HL-60 (cell line): ENCODE data around the gene DFFA.

Experiments
- DNase-seq, 2 experiments: peaks; one replicate each; pipeline ENCODE4 v3.0.0-alpha.2; 2010 to 2020; ENCODE audit warnings: low read depth in 1 of 2, low spot score in 1 of 2
- H3K27ac ChIP-seq: fragments of 250-450 bp; sonication (Bioruptor Pico); replicated peaks from 2 replicates; pipeline ENCODE4 v1.5.1; 2020; ENCODE audit warnings: mild to moderate bottlenecking, moderate library complexity
- H3K27me3 ChIP-seq: fragments of 250-450 bp; sonication (Bioruptor Pico); 2 replicates; pipeline ENCODE4 v1.5.1; 2021; ENCODE audit warnings: mild to moderate bottlenecking, moderate library complexity; ENCODE audit not compliant: insufficient read depth, poor library complexity, severe bottlenecking
- H3K4me3 ChIP-seq: replicated peaks from 2 replicates; pipeline ENCODE4 v1.5.1; 2011; ENCODE audit warnings: mild to moderate bottlenecking, control low read depth, low read length; ENCODE audit not compliant: insufficient read depth
- GABPA ChIP-seq: IDR thresholded peaks from 2 replicates; pipeline ENCODE4 v1.6.1; 2012; ENCODE audit warnings: low read depth
- POLR2AphosphoS5 ChIP-seq: IDR thresholded peaks from 2 replicates; pipeline ENCODE4 v1.6.1; 2012; ENCODE audit warnings: low read depth
- SPI1 ChIP-seq: IDR thresholded peaks from 2 replicates; pipeline ENCODE4 v1.6.1; 2012; ENCODE audit warnings: low read depth, mild to moderate bottlenecking, borderline replicate concordance
- TF ChIP-seq, protein P1 (sequence below): IDR thresholded peaks from one replicate; pipeline ENCODE4 v1.5.1; 2011; ENCODE audit warnings: low read length, control low read depth, inconsistent platforms; ENCODE audit not compliant: insufficient read depth
- TF ChIP-seq, protein P2 (sequence below): IDR thresholded peaks from 2 replicates; pipeline ENCODE4 v1.6.1; 2012; ENCODE audit warnings: low read depth; ENCODE audit not compliant: insufficient replicate concordance

DFFA gene

DNA sequence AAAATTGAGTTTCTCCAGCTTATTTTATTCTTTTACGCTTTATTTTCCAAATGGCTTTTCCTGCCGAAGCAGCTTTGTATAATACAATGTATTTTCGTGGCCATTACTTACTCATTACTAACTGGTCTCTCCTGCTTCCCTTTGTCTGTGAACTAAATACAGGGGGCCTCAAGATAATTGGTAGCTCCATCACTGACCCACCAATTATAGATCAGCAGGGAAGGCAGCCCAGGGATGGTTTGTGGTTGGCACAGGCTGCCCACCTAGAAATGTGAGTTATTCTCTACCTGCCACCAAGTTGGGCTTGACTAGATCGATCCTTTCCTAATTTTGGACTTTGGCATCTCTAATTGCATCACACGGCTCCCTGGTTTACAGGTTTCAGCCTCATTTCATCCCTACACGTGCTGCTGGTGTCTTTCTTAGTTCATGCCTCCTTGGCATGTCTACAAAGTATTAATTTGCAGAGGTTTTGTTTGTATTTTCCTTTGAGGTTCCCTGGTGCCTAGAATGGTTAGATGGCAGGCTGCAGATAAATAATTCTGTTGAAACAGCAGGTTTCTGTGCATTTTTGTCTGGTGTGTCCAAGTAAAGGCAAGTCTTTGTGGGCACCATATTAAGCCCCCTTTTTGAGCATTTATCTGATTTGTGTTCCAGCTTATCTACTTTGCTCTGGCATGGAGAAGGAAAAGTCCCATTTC is 37.6 kb upstream of the DFFA start:
- H3K4me3 ChIP-seq, result no peak overlapping the region
- H3K27me3 ChIP-seq, result no peaks in the 10 kb centered on the region
- H3K27ac ChIP-seq, result no peak overlapping the region
- TF ChIP-seq POLR2AphosphoS5, result no peak
- no peak for TF ChIP-seq GABPA
- TF ChIP-seq, protein P1, sequence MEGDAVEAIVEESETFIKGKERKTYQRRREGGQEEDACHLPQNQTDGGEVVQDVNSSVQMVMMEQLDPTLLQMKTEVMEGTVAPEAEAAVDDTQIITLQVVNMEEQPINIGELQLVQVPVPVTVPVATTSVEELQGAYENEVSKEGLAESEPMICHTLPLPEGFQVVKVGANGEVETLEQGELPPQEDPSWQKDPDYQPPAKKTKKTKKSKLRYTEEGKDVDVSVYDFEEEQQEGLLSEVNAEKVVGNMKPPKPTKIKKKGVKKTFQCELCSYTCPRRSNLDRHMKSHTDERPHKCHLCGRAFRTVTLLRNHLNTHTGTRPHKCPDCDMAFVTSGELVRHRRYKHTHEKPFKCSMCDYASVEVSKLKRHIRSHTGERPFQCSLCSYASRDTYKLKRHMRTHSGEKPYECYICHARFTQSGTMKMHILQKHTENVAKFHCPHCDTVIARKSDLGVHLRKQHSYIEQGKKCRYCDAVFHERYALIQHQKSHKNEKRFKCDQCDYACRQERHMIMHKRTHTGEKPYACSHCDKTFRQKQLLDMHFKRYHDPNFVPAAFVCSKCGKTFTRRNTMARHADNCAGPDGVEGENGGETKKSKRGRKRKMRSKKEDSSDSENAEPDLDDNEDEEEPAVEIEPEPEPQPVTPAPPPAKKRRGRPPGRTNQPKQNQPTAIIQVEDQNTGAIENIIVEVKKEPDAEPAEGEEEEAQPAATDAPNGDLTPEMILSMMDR, result no peak
- TF ChIP-seq, protein P2, sequence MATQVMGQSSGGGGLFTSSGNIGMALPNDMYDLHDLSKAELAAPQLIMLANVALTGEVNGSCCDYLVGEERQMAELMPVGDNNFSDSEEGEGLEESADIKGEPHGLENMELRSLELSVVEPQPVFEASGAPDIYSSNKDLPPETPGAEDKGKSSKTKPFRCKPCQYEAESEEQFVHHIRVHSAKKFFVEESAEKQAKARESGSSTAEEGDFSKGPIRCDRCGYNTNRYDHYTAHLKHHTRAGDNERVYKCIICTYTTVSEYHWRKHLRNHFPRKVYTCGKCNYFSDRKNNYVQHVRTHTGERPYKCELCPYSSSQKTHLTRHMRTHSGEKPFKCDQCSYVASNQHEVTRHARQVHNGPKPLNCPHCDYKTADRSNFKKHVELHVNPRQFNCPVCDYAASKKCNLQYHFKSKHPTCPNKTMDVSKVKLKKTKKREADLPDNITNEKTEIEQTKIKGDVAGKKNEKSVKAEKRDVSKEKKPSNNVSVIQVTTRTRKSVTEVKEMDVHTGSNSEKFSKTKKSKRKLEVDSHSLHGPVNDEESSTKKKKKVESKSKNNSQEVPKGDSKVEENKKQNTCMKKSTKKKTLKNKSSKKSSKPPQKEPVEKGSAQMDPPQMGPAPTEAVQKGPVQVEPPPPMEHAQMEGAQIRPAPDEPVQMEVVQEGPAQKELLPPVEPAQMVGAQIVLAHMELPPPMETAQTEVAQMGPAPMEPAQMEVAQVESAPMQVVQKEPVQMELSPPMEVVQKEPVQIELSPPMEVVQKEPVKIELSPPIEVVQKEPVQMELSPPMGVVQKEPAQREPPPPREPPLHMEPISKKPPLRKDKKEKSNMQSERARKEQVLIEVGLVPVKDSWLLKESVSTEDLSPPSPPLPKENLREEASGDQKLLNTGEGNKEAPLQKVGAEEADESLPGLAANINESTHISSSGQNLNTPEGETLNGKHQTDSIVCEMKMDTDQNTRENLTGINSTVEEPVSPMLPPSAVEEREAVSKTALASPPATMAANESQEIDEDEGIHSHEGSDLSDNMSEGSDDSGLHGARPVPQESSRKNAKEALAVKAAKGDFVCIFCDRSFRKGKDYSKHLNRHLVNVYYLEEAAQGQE, result no peak
- no peak for TF ChIP-seq SPI1
- DNase-seq, result no peak

DNA sequence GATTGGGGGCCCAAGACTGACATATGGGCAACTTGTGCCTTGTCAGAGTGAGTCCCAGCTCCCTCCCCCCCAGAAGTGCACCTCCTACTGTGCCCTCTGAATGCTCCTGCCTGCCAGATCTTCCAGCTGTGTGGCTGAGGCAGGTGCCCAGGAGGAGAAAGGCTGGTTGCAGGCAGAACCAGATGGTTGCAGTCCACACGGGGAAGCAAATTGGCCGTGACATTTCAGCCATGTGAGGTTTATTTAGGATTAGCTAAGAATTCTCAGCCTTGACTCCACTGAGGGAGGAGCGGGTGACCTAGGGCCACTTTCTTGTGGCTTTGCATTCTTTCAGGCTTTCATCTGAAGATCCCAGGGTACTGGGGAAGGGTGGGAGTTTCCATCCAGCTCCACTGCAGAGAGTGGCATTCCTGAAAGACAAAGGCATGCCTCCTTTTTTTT is 36.2 kb upstream of the DFFA start:
- DNase-seq, result no peak
- Histone ChIP-seq H3K27me3 (no peaks in the 10 kb centered on the region), H3K4me3 (no peak overlapping the region), H3K27ac (no peak overlapping the region)
- TF ChIP-seq, protein P2, result no peak
- TF ChIP-seq POLR2AphosphoS5 (no peak), GABPA (no peak), SPI1 (no peak)
- TF ChIP-seq, protein P1, result no peak

DNA sequence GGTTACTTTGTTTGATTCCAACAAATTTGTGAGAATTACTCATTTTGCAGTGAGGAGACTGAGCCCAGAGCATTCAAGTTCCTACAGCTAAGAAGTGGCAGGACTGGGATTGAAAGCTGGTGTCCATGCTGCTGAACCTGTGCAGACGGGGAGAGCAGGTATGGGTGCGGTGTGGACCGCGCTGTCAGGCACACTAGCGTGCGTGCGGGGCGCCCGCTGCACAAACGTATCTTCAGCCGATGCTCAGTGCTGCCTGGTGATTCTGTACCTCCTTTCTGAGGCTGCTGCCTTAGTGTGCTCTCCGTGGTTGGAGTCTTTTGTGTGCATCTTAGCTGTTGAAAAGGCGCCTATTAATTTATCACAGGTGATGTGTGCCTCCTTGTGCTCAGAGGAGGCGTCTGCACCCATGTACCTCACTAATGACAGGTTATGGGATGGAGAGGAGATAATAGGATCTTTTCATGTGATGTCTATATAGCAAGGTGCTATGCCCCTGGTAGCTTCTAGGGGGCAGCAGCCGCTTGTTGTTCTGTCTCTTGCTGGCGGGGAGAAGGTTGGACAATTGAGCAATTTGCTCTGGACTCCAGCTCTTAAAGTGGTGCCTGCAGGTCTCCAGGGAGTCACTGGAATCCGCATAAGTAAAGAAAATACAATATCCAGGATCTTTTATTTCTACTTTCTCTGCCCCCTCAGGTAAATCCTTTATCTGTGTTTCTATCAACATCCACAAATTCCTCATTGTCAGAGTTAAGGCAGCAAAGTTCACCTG is 35.0 kb upstream of the DFFA start:
- H3K27me3 ChIP-seq, result no peaks in the 10 kb centered on the region
- DNase-seq, result peak; percentile 58 to 63
- no peak overlapping the region for H3K27ac ChIP-seq
- TF ChIP-seq GABPA, result no peak
- TF ChIP-seq, protein P1, result peak; percentile 90
- H3K4me3 ChIP-seq, result no peak overlapping the region
